ENCODE results near the gene GRK1.
"Not testable (repeated sequence)": the region's sequence is repeated elsewhere in the genome, so short reads cannot be mapped to it uniquely, and the experiment has no call there.

The GRK1 gene

DNA sequence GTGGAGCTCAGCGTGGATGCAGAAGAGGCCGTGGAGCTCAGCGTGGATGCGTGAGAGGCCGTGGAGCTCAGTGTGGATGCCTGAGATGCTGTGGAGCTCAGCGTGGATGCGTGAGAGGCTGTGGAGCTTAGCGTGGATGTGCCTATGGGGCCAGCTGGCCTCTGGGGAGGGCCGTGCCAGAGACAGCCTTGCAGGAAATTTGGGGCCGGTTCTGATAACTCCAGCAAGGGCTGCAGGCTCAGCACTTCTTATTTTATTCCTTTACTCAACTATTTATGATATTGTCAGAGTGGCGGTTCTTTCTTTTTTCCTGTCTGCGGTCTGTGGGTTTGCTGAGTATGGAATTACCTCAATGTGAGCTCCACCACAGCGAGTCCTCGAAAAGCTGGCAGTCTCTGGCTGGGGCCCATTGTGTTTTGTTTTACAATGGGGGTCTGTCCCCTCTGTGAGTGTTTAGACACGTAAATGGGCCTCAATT, 74.2 kb downstream of the GRK1 start:
- no peak for DNase-seq
- peaks cover 19 to 24% of the 10 kb centered on the region in 2 donors for H3K4me1 Mint-ChIP-seq
- no peak overlapping the region for H3K27ac Mint-ChIP-seq
- no peak overlapping the region for H3K4me3 Mint-ChIP-seq
- peaks cover 0 to 3% of the 10 kb centered on the region in 2 donors for H3K36me3 Mint-ChIP-seq
- peaks cover 48 to 68% of the 10 kb centered on the region in 2 donors for H3K27me3 Mint-ChIP-seq
- no peaks in the 10 kb centered on the region for H3K9me3 Mint-ChIP-seq
- no peak for ATAC-seq (replicated peaks)

DNA sequence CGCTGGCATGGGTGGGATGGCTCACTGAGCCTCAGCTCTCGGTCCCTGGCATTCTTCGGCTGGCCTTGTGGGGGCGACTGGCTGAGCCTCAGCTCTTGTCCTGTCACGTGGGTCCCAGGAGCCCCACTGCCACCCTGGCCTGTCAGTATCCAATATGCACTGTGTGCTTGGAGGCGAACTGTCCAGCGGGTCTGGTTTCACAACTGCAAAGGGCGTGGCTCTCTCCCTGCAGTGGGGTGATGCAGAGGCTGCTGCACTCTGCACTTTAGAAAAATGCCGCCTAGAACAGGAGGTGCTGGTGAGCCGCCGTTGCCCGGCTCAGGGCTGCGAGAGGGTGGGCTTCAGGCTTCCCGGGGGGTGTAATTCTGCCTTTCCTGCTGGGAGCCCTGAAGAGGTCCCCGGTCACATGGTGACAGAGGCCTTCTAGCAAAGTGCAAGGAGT, 75.0 kb downstream of the GRK1 start:
- H3K9me3 Mint-ChIP-seq: no peaks in the 10 kb centered on the region
- peaks cover 19 to 22% of the 10 kb centered on the region in 2 donors for H3K4me1 Mint-ChIP-seq
- H3K27me3 Mint-ChIP-seq: peaks cover 46 to 62% of the 10 kb centered on the region in 2 donors
- peaks cover 0 to 3% of the 10 kb centered on the region in 2 donors for H3K36me3 Mint-ChIP-seq
- no peak overlapping the region for H3K27ac Mint-ChIP-seq
- H3K4me3 Mint-ChIP-seq: no peak overlapping the region
- DNase-seq (no peak), ATAC-seq (replicated peaks) (peak; percentile 77 to 86)

DNA sequence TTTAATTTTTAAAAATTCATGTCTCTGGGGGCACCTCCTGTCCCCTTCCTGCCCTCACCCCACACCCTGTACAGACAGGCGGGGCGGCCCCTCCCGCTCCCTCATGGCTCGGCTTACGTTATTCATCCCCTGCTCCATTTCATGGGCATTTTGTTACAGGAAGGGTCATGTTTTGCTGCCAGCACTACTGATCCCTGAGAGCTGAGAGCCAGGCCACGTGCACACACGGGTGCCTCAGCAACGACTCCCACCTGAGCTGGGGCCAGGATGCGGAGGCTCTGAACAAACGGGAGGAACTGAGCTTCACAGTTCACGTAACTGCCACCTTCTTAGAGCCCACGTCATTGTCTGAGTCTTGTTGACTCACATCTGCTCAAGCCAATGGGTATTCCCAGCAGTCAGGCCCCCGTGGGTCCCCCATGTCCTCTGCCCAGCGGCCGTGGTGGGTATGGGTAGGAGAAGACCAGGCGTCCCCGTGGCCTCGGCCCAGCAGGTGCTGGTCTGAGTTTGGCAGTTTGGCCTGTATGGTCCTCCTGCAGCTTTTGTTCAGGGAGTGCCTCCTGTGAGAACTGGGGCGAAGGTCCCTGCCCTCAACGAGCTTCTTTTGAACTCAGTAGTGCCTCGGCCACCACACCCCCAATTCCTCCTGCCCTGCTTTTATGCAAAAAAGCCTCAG, 75.6 kb downstream of the GRK1 start:
- Mint-ChIP-seq H3K27ac (peak overlapping the region; percentile 25), H3K9me3 (no peaks in the 10 kb centered on the region), H3K4me3 (no peak overlapping the region), H3K4me1 (peaks cover 19 to 22% of the 10 kb centered on the region in 2 donors), H3K36me3 (peaks cover 0 to 3% of the 10 kb centered on the region in 2 donors), H3K27me3 (peaks cover 46 to 59% of the 10 kb centered on the region in 2 donors)
- DNase-seq (no peak), ATAC-seq (replicated peaks) (peak in 1 of 2 donors; percentile 71)

DNA sequence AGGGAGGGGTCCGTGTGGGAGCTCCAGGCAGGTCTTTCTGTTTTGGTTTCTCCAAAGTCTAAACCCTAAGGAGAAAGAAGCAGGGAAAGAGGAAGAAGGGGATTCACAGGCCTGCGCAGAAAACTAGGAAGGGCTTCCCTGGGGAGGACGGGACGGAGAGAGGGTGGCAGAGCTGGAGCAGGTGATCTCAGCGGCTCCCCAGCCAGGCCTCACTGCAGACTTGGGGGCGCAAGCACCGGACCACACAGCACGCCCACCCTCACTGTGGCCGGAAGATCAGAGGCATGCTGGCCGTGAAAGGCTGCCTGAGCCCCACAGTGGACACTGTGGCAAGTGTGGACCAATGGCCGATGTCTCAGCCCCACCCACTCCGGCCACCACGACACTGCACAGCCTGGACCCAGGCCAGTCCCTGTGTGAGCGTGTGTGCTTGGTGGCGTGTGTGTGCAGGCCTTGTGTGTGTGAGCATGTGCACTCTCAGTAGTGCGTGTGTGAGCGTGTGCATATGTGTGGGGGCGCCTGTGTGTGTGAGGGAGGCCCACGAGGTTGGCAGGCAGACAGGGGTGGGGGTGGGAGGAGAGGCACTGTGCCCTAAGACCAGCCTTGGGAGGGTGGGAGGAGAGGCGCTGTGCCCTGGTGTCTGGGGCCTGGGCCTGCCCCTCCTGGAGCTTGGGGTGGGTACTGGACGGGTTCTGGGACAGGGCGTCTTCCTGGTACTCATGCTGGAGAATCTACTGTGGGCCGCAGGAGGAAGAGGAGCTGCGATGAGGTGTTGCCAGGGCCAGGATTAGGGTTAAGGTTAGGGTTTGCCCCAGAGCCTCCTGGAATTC, 76.6 kb downstream of the GRK1 start:
- peaks cover 19 to 22% of the 10 kb centered on the region in 2 donors for H3K4me1 Mint-ChIP-seq
- H3K4me3 Mint-ChIP-seq: no peak overlapping the region
- peaks cover 0 to 3% of the 10 kb centered on the region in 2 donors for H3K36me3 Mint-ChIP-seq
- H3K9me3 Mint-ChIP-seq: no peaks in the 10 kb centered on the region
- ATAC-seq (replicated peaks): no peak
- no peak for DNase-seq
- H3K27ac Mint-ChIP-seq: no peak overlapping the region
- H3K27me3 Mint-ChIP-seq: peaks cover 46 to 52% of the 10 kb centered on the region in 2 donors

DNA sequence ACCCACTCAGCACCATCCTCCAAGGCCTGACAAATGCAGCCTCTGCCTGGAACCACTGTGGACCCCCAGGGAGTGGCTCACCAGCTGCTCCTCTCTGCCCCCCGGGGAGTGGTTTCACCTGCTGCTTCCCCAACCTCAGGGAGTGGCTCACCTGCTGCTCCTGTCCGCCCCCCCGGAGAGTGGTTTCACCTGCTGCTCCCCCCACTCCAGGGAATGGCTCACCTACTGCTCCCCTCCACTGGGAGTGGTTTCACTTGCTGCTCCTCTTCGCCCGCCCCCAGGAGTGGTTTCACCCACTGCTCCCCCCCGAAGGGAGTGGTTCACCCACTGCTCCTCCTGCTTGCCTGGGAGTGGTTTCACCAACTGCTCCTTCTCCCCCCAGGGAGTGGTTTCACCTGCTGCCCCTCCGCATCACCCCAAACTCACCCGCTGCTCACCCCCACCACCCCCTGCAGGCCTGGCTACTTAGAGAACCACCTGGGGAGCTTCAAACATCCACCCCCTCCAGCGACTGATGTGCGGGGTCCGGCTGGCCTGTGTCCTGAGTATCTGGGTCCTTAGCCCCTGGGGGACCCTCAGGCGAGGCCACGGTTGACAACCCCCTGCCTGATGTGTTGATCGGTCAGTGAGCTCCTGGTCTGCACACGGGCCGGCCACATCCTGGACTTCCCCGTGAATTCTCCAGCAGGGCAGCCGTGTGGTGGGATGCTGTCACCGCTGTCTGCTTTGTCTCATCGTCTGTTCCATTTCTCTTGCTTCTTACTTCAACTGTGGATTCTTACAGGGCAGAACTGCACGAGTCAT, 77.4 kb downstream of the GRK1 start:
- no peak for DNase-seq
- Mint-ChIP-seq H3K27me3 (peaks cover 44 to 49% of the 10 kb centered on the region in 2 donors), H3K36me3 (peaks cover 0 to 3% of the 10 kb centered on the region in 2 donors), H3K27ac (no peak overlapping the region), H3K4me3 (no peak overlapping the region), H3K4me1 (peaks cover 19 to 22% of the 10 kb centered on the region in 2 donors), H3K9me3 (no peaks in the 10 kb centered on the region)
- no peak for ATAC-seq (replicated peaks)

DNA sequence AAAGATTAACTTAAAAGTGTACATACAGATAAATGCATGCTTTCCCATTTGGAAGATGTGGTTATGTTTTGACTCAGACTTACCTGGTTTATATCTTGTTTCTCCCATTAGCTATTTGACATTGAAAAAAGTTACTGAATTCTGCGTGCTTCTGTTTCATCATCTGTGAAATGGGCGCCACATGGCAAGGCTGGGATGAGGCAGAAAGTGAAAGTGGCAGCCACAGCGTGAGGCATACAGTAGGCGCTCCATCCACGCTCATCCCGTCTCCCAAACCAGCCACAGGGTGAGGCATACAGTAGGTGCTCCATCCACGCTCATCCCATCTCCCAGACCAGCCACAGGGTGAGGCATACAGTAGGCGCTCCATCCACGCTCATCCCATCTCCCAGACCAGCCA, 78.0 kb downstream of the GRK1 start:
- H3K4me3 Mint-ChIP-seq: no peak overlapping the region
- H3K27ac Mint-ChIP-seq: no peak overlapping the region
- peaks cover 0 to 3% of the 10 kb centered on the region in 2 donors for H3K36me3 Mint-ChIP-seq
- H3K4me1 Mint-ChIP-seq: peaks cover 19 to 22% of the 10 kb centered on the region in 2 donors
- H3K9me3 Mint-ChIP-seq: no peaks in the 10 kb centered on the region
- H3K27me3 Mint-ChIP-seq: peaks cover 37 to 43% of the 10 kb centered on the region in 2 donors
- ATAC-seq (replicated peaks): no peak
- DNase-seq: no peak

DNA sequence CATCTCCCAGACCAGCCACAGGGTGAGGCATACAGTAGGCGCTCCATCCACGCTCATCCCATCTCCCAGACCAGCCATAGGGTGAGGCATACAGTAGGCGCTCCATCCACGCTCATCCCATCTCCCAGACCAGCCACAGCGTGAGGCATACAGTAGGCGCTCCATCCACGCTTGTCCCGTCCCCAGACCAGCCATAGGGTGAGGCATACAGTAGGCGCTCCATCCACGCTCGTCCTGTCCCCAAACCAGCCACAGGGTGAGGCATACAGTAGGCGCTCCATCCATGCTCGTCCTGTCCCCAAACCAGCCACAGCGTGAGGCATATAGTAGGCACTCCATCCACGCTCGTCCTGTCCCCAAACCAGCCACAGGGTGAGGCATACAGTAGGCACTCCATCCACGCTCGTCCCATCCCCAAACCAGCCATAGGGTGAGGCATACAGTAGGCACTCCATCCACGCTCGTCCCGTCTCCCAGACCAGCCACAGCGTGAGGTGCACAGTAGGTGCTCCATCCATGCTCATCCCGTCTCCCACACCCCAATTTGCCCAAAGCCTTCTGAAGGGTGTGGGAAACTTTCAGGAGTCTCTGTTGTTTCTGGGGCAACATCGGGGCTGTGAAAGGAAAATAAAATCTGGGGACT, 78.6 kb downstream of the GRK1 start:
- Mint-ChIP-seq H3K4me1 (peaks cover 18 to 21% of the 10 kb centered on the region in 2 donors), H3K27me3 (peaks cover 32 to 37% of the 10 kb centered on the region in 2 donors)
- not testable (repeated sequence) for DNase-seq; H3K27ac Mint-ChIP-seq; H3K4me3 Mint-ChIP-seq; H3K36me3 Mint-ChIP-seq; ATAC-seq (replicated peaks); H3K9me3 Mint-ChIP-seq

DNA sequence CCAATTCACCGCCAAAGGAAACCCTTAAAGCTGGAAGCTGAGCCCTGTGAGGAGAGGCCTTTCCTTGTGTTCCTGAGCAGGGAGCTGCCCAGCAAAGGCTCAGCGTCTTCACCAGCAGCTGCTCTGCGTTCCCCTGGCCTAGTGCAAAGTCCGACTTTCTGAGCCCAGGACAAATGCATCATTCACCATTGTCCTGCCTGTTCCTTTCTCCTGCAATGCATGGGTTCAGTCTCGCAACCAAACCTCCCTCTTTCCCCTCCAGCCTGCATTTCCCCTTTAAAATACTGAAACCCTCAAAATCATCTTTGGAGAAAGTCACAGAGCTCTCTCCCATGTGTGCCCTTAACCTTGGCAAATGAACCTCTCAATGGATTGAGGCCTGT, 79.1 kb downstream of the GRK1 start:
- Mint-ChIP-seq H3K27me3 (peaks cover 27 to 32% of the 10 kb centered on the region in 2 donors), H3K36me3 (peaks cover 0 to 3% of the 10 kb centered on the region in 2 donors), H3K27ac (no peak overlapping the region), H3K4me3 (no peak overlapping the region), H3K4me1 (peaks cover 13 to 16% of the 10 kb centered on the region in 2 donors), H3K9me3 (peaks cover 3 to 6% of the 10 kb centered on the region in 2 donors)
- no peak for ATAC-seq (replicated peaks)
- no peak for DNase-seq

DNA sequence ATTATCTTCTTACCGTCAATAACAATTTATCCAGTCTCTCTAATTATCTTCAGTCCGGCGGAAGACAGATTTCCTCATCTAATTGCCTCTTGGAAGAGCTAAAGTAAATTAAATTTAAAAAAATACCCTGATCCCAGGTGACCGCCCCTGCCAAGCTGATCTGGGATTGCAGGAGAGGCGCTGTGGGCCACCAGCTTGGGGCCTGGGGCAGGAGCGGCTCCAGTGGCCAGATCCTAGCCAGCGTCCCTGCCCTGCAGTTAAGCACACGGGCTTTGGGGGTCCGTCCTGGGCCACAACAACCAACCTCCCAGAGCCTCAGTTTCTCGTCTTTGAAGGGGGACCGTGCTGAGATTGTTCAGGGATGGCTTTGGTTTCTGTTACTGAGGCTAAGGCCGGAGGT, 79.7 kb downstream of the GRK1 start:
- Mint-ChIP-seq H3K36me3 (peaks cover 0 to 3% of the 10 kb centered on the region in 2 donors), H3K4me3 (no peak overlapping the region), H3K4me1 (peaks cover 8 to 12% of the 10 kb centered on the region in 2 donors), H3K27me3 (peaks cover 22 to 27% of the 10 kb centered on the region in 2 donors), H3K27ac (no peak overlapping the region), H3K9me3 (peaks cover 6 to 9% of the 10 kb centered on the region in 2 donors)
- no peak for ATAC-seq (replicated peaks)
- DNase-seq: no peak

DNA sequence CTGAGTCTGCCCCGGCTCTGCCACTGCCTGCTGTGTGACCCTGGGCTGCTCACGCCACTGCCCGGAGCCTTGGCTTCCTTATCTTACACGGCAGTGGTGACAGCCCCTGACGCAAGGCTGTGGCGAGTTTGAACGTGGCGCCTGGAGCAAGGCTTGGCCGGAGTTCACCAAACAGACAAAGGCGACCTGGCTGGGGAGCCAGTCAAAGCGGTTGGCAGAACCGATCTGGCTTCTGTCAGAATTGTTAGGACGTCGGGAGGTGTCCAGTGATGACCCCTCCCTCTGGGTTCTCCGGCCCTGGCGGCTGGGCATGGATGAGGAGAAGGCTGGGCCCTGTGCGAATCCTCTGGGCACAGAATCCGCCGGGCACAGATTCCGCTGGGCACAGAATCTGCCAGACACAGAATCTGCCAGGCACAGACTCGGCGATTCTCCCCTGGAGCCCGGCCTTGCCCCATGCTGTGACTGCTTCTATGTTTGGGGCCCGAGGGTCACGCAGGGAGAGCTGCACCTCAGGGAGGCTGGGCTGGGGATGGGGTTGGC, 80.3 kb downstream of the GRK1 start:
- no peak overlapping the region for H3K27ac Mint-ChIP-seq
- no peak for ATAC-seq (replicated peaks)
- peaks cover 18 to 20% of the 10 kb centered on the region in 2 donors for H3K27me3 Mint-ChIP-seq
- H3K9me3 Mint-ChIP-seq: peaks cover 6 to 9% of the 10 kb centered on the region in 2 donors
- peaks cover 1 to 5% of the 10 kb centered on the region in 2 donors for H3K4me1 Mint-ChIP-seq
- DNase-seq: no peak
- H3K36me3 Mint-ChIP-seq: peaks cover 0 to 3% of the 10 kb centered on the region in 2 donors
- no peak overlapping the region for H3K4me3 Mint-ChIP-seq

DNA sequence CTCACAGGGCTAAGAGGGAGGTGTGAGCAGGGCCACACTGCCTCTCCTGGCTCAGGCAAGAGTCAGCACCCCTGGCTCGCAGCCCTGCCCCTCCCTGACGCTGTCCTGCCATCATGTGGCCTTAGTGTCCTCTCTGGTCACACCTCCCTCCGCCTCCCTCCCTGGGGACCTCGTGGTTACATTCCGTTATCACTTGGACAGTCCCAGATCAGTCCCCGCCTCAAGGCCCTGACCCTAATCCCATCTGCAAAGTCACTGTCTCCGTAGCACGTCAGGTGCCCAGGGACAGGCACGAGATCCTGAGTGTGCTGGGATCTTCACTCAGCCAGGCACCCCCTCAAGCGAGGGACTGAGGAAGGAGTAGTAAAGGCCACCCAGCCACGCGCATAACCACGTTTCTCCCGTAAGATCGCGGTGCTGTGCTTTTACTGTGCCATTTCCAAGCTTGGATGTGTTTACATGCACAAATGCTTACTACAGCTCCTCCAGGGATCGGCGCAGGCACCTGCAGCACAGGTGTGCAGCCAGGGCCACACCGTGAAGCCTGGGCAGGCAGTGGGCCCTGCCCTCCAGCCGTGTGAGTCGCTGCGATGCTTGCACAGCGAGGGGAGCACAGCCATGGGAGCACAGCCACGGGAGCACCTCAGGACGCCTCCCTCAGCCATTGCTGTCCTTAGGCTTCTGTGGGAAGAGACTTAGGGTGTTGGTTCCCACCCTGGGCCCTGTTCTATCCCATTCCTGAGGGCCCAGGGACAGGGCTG, 81.3 kb downstream of the GRK1 start:
- Mint-ChIP-seq H3K27me3 (peaks cover 10 to 13% of the 10 kb centered on the region in 2 donors), H3K27ac (no peak overlapping the region), H3K4me3 (no peak overlapping the region), H3K9me3 (peaks cover 6 to 9% of the 10 kb centered on the region in 2 donors), H3K4me1 (peaks cover 0 to 1% of the 10 kb centered on the region in 2 donors), H3K36me3 (peaks cover 0 to 3% of the 10 kb centered on the region in 2 donors)
- DNase-seq (no peak), ATAC-seq (replicated peaks) (no peak)

DNA sequence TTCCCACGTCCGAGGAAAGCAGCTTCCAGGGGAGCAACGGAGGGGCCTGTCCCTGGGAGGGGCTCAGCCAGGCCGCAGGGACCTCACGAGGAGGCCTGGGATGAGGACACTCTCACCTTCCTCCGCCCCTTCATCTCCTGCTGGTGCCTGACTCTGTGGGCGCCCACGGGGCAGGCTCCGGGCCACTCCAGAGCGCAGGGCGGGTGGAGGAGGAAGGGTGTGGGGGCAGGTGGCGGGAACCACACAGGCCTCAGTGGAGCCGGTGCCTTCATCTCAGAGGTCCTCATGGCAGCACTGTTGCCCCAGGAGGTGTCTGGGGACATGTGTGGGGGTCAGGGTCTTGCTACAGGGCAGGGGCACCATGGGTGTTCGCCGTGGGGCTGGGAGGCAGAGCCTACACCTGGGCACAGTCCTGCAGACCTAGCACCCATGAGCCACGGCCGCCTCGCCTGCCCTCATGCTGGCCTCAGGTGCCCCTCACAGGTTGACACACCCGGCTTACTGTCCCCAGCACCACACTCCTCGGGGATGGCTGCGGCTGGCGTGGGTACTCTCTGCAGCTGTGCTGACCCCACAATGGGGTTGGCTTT, 81.9 kb downstream of the GRK1 start:
- no peak overlapping the region for H3K27ac Mint-ChIP-seq
- H3K27me3 Mint-ChIP-seq: peaks cover 7 to 9% of the 10 kb centered on the region in 2 donors
- H3K4me3 Mint-ChIP-seq: no peak overlapping the region
- ATAC-seq (replicated peaks): no peak
- H3K4me1 Mint-ChIP-seq: peaks cover 0 to 1% of the 10 kb centered on the region in 2 donors
- H3K36me3 Mint-ChIP-seq: peaks cover 0 to 3% of the 10 kb centered on the region in 2 donors
- DNase-seq: no peak
- H3K9me3 Mint-ChIP-seq: peaks cover 6 to 9% of the 10 kb centered on the region in 2 donors

Data from stimulated activated naive B cell treated with anti-CD40 and anti-IgM and Interleukin-4, amounts not matched to agents 10 μg/mL and 1 μg/mL and 100 μg/mL, for 72 hours (primary cell).